DOHH2 (cell line): ENCODE results near the gene EDAR.

Source experiments
- H3F3A ChIP-seq: fragments of 200-600 bp; sonication (generic), shearing (Covaris generic); 2 replicates; pipeline ENCODE4 v1.6.0; 2016; ENCODE audit warnings: antibody characterized with exemption, mild to moderate bottlenecking; ENCODE audit not compliant: control insufficient read depth, insufficient read depth
- H3K27ac ChIP-seq: fragments of 200-600 bp; sonication (generic); 2 replicates; pipeline ENCODE4 v1.5.1; 2014; ENCODE audit warnings: low read depth, mild to moderate bottlenecking, low read length, moderate library complexity
- H3K27me3 ChIP-seq: fragments of 200-600 bp; sonication (generic); 2 replicates; pipeline ENCODE4 v1.6.1; 2014; ENCODE audit warnings: mild to moderate bottlenecking, low read length, mixed read lengths; ENCODE audit not compliant: control insufficient read depth
- H3K36me3 ChIP-seq: fragments of 200-600 bp; sonication (generic); 2 replicates; pipeline ENCODE4 v1.6.1; 2014; ENCODE audit warnings: mild to moderate bottlenecking, low read length, moderate library complexity, mixed read lengths; ENCODE audit not compliant: control insufficient read depth
- H3K4me1 ChIP-seq: fragments of 200-600 bp; sonication (generic); 2 replicates; pipeline ENCODE4 v1.6.1; 2014; ENCODE audit warnings: mild to moderate bottlenecking, low read length, mixed read lengths; ENCODE audit not compliant: control insufficient read depth
- H3K4me2 ChIP-seq: fragments of 200-600 bp; sonication (generic); 2 replicates; pipeline ENCODE4 v1.6.0; 2014; ENCODE audit warnings: mild to moderate bottlenecking, low read length, moderate library complexity
- H3K4me3 ChIP-seq: fragments of 200-600 bp; sonication (generic); 2 replicates; pipeline ENCODE4 v1.5.1; 2014; ENCODE audit warnings: mild to moderate bottlenecking, low read length, mixed read lengths
- H3K79me2 ChIP-seq: fragments of 200-600 bp; sonication (generic); 2 replicates; pipeline ENCODE4 v1.6.1; 2014; ENCODE audit warnings: mild to moderate bottlenecking, low read length, mixed read lengths; ENCODE audit not compliant: control insufficient read depth
- H3K9me2 ChIP-seq: fragments of 200-600 bp; sonication (generic); replicated peaks from 2 replicates; pipeline ENCODE4 v1.6.1; 2014; ENCODE audit warnings: mild to moderate bottlenecking, low read length, mixed read lengths; ENCODE audit not compliant: control insufficient read depth
- H3K9me3 ChIP-seq: fragments of 200-600 bp; sonication (generic); 2 replicates; pipeline ENCODE4 v1.6.1; 2014; ENCODE audit warnings: antibody characterized with exemption, low read length, mixed read lengths; ENCODE audit not compliant: control insufficient read depth, insufficient read depth
- H4K20me1 ChIP-seq: fragments of 200-600 bp; sonication (generic); 2 replicates; pipeline ENCODE4 v1.6.0; 2014; ENCODE audit warnings: low read depth, mild to moderate bottlenecking, antibody characterized with exemption, low read length, moderate library complexity; ENCODE audit not compliant: control insufficient read depth, insufficient read depth
- EZH2phosphoT487 ChIP-seq: fragments of 200-600 bp; sonication (generic); IDR thresholded peaks from 2 replicates; pipeline ENCODE4 v1.6.1; 2017; ENCODE audit warnings: borderline replicate concordance, mild to moderate bottlenecking, antibody characterized with exemption, low read length, moderate library complexity, mixed read lengths
- TF ChIP-seq, protein P1 (sequence below): fragments of 200-600 bp; sonication (generic); IDR thresholded peaks from one replicate; pipeline ENCODE4 v1.5.1; 2014; ENCODE audit warnings: antibody characterized with exemption, mild to moderate bottlenecking, low read depth, low read length; ENCODE audit not compliant: poor library complexity, severe bottlenecking

EDAR gene

GRCh38 chr2:108941161-108941665 lies 47.8 kb downstream of the EDAR start:
- peaks cover 7% of the 10 kb centered on the region; the same call in 1 of the 2 replicates for H3K9me3 ChIP-seq
- peaks cover 4% of the 10 kb centered on the region for H3K4me1 ChIP-seq
- H3K27ac ChIP-seq: no peak overlapping the region
- no peaks in the 10 kb centered on the region for H4K20me1 ChIP-seq
- no peaks in the 10 kb centered on the region for H3K79me2 ChIP-seq
- H3K27me3 ChIP-seq: no peaks in the 10 kb centered on the region
- TF ChIP-seq, protein P1, sequence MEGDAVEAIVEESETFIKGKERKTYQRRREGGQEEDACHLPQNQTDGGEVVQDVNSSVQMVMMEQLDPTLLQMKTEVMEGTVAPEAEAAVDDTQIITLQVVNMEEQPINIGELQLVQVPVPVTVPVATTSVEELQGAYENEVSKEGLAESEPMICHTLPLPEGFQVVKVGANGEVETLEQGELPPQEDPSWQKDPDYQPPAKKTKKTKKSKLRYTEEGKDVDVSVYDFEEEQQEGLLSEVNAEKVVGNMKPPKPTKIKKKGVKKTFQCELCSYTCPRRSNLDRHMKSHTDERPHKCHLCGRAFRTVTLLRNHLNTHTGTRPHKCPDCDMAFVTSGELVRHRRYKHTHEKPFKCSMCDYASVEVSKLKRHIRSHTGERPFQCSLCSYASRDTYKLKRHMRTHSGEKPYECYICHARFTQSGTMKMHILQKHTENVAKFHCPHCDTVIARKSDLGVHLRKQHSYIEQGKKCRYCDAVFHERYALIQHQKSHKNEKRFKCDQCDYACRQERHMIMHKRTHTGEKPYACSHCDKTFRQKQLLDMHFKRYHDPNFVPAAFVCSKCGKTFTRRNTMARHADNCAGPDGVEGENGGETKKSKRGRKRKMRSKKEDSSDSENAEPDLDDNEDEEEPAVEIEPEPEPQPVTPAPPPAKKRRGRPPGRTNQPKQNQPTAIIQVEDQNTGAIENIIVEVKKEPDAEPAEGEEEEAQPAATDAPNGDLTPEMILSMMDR: no peak
- TF ChIP-seq EZH2phosphoT487: no peak
- H3K4me2 ChIP-seq: no peak overlapping the region
- no peaks in the 10 kb centered on the region for H3K36me3 ChIP-seq
- no peaks in the 10 kb centered on the region for H3F3A ChIP-seq
- no peak overlapping the region for H3K4me3 ChIP-seq
- no peaks in the 10 kb centered on the region for H3K9me2 ChIP-seq

GRCh38 chr2:108940156-108940555 lies 48.9 kb downstream of the EDAR start:
- H4K20me1 ChIP-seq: no peaks in the 10 kb centered on the region
- H3K4me3 ChIP-seq: no peak overlapping the region
- H3F3A ChIP-seq: no peaks in the 10 kb centered on the region
- no peaks in the 10 kb centered on the region for H3K9me2 ChIP-seq
- H3K27me3 ChIP-seq: no peaks in the 10 kb centered on the region; the same call in 1 of the 2 replicates
- H3K27ac ChIP-seq: no peak overlapping the region
- peaks cover 4% of the 10 kb centered on the region for H3K4me1 ChIP-seq
- H3K36me3 ChIP-seq: no peaks in the 10 kb centered on the region
- no peak overlapping the region for H3K4me2 ChIP-seq
- no peaks in the 10 kb centered on the region for H3K9me3 ChIP-seq
- no peaks in the 10 kb centered on the region for H3K79me2 ChIP-seq
- TF ChIP-seq EZH2phosphoT487: no peak
- TF ChIP-seq, protein P1: no peak

- Histone ChIP-seq H3K4me1 (peaks cover 4% of the 10 kb centered on the region), H3K36me3 (no peaks in the 10 kb centered on the region), H3F3A (no peaks in the 10 kb centered on the region), H3K79me2 (no peaks in the 10 kb centered on the region), H3K27ac (no peak overlapping the region), H3K4me3 (no peak overlapping the region), H3K9me3 (no peaks in the 10 kb centered on the region), H3K4me2 (no peak overlapping the region), H4K20me1 (no peaks in the 10 kb centered on the region), H3K9me2 (no peaks in the 10 kb centered on the region), H3K27me3 (no peaks in the 10 kb centered on the region; the same call in 1 of the 2 replicates)
- TF ChIP-seq EZH2phosphoT487: no peak
- TF ChIP-seq, protein P1: no peak
These were observed 50.8 kb downstream of the EDAR start for GRCh38 chr2:108938077-108938710.
